Measurements from ENCODE around the gene CHPT1.

- TF ChIP-seq POLR2A (IDR thresholded peaks at IDR 0.05; ENCODE audit: low read length) (no peak), GATA1 (IDR thresholded peaks at IDR 0.05; ENCODE audit: low read depth, low read length) (no peak)
Observed at GRCh38 chr12:101707131-101707782, 9.8 kb downstream of the CHPT1 start.

All from erythroblast (primary cell).